Neural cell (in vitro differentiated cells): ENCODE results near the gene LEO1. TPM values are rescaled to one million over a fixed set of nuclear protein-coding genes. Genes with fewer than 3 reads are reported as not detected.

Source experiments
- H2AFZ ChIP-seq: fragments of 200-600, 300-800 bp; sonication (generic), shearing (Covaris generic); 2 replicates; pipeline ENCODE4 v1.6.0; 2014; ENCODE audit warnings: low read depth, mild to moderate bottlenecking, antibody characterized with exemption, low read length, moderate library complexity
- H3F3A ChIP-seq: fragments of 200-600 bp; shearing (Covaris generic); 2 replicates; pipeline ENCODE4 v1.6.1; 2016; ENCODE audit warnings: mild to moderate bottlenecking, moderate library complexity, mixed read lengths, antibody characterized with exemption, low read length; ENCODE audit not compliant: insufficient read depth, poor library complexity, severe bottlenecking
- H3K27ac ChIP-seq: fragments of 200-600, 300-800 bp; sonication (generic), shearing (Covaris generic); 2 replicates; pipeline ENCODE4 v1.5.1; 2014; ENCODE audit warnings: mild to moderate bottlenecking, low read length, moderate library complexity
- H3K27me3 ChIP-seq: fragments of 300-800, 200-600 bp; sonication (generic), shearing (Covaris generic); 2 replicates; pipeline ENCODE4 v1.6.0; 2014; ENCODE audit warnings: mild to moderate bottlenecking, low read depth, low read length, moderate library complexity; ENCODE audit not compliant: insufficient read depth
- H3K36me3 ChIP-seq: fragments of 300-800, 200-600 bp; sonication (generic), shearing (Covaris generic); 2 replicates; pipeline ENCODE4 v1.5.1; 2014; ENCODE audit warnings: mild to moderate bottlenecking, antibody characterized with exemption, low read length, moderate library complexity; ENCODE audit not compliant: insufficient read depth
- H3K4me2 ChIP-seq: fragments of 300-800, 200-600 bp; sonication (generic), shearing (Covaris generic); 2 replicates; pipeline ENCODE4 v1.6.0; 2014; ENCODE audit warnings: mild to moderate bottlenecking, low read length
- H3K4me3 ChIP-seq: fragments of 300-800, 200-600 bp; sonication (generic), shearing (Covaris generic); 2 replicates; pipeline ENCODE4 v1.5.1; 2014; ENCODE audit warnings: mild to moderate bottlenecking, low read length, moderate library complexity
- H3K79me2 ChIP-seq: fragments of 200-600 bp; shearing (Covaris generic); replicated peaks from 2 replicates; pipeline ENCODE4 v1.6.0; 2014; ENCODE audit warnings: mild to moderate bottlenecking, low read length, moderate library complexity; ENCODE audit not compliant: insufficient read depth
- H3K9ac ChIP-seq: fragments of 300-800, 200-600 bp; sonication (generic), shearing (Covaris generic); 2 replicates; pipeline ENCODE4 v1.6.1; 2016; ENCODE audit warnings: mild to moderate bottlenecking, low read length, mixed read lengths
- H3K9me2 ChIP-seq: fragments of 200-600 bp; shearing (Covaris generic); 2 replicates; pipeline ENCODE4 v1.6.1; 2016; ENCODE audit warnings: mild to moderate bottlenecking, low read length, mixed read lengths; ENCODE audit not compliant: insufficient read depth
- H3K9me3 ChIP-seq: fragments of 200-600, 300-800 bp; sonication (generic), shearing (Covaris generic); 2 replicates; pipeline ENCODE4 v1.6.1; 2016; ENCODE audit warnings: mild to moderate bottlenecking, mixed run types, low read length, moderate library complexity, mixed read lengths
- H4K20me1 ChIP-seq: fragments of 200-600 bp; shearing (Covaris generic); 2 replicates; pipeline ENCODE4 v1.6.1; 2016; ENCODE audit warnings: mild to moderate bottlenecking, mixed run types; ENCODE audit not compliant: insufficient read depth
- EP300 ChIP-seq: fragments of 450-650 bp; conservative IDR thresholded peaks from 2 replicates; pipeline ENCODE4 v1.6.1; 2014; ENCODE audit warnings: antibody characterized with exemption, mild to moderate bottlenecking, moderate library complexity; ENCODE audit not compliant: poor library complexity, severe bottlenecking
- EZH2 ChIP-seq: fragments of 200-600, 300-800 bp; shearing (Covaris generic), sonication (generic); IDR thresholded peaks from 2 replicates; pipeline ENCODE4 v1.6.1; 2014; ENCODE audit warnings: antibody characterized with exemption, low read length, borderline replicate concordance, mild to moderate bottlenecking; ENCODE audit not compliant: insufficient read depth, poor library complexity, severe bottlenecking
- MXI1 ChIP-seq: fragments of 450-650 bp; conservative IDR thresholded peaks from 2 replicates; pipeline ENCODE4 v1.6.1; 2014; ENCODE audit warnings: antibody characterized with exemption, mild to moderate bottlenecking; ENCODE audit not compliant: poor library complexity, severe bottlenecking
- POLR2AphosphoS5 ChIP-seq: IDR thresholded peaks from 2 replicates; pipeline ENCODE4 v1.6.1; 2012
- RAD21 ChIP-seq: fragments of 450-650 bp; conservative IDR thresholded peaks from 2 replicates; pipeline ENCODE4 v1.6.1; 2014; ENCODE audit warnings: antibody characterized with exemption, mild to moderate bottlenecking, moderate library complexity
- REST ChIP-seq: IDR thresholded peaks from 2 replicates; pipeline ENCODE4 v1.6.1; 2012; ENCODE audit warnings: borderline replicate concordance
- SMC3 ChIP-seq: fragments of 450-650 bp; conservative IDR thresholded peaks from 2 replicates; pipeline ENCODE4 v1.6.1; 2014; ENCODE audit warnings: antibody characterized with exemption, mild to moderate bottlenecking, moderate library complexity; ENCODE audit not compliant: poor library complexity
- TAF1 ChIP-seq: IDR thresholded peaks from 2 replicates; pipeline ENCODE4 v1.6.1; 2012; ENCODE audit warnings: low read depth
- polyA plus RNA-seq: library from polyadenylated mRNA; depleted of rRNA; stranded (reverse); fragments of >200 nt; gene quantifications from 2 replicates; pipeline ENCODE4 v1.2.3, GENCODE V29; 2014
- TF ChIP-seq, protein P1 (sequence below): fragments of 450-650 bp; IDR thresholded peaks from 2 replicates; pipeline ENCODE4 v1.5.1; 2014; ENCODE audit warnings: antibody characterized with exemption, mild to moderate bottlenecking, moderate library complexity; ENCODE audit not compliant: poor library complexity, severe bottlenecking

Gene LEO1
- polyA plus RNA-seq, 1 donor from 2014 or later, result 30.3 TPM

DNA sequence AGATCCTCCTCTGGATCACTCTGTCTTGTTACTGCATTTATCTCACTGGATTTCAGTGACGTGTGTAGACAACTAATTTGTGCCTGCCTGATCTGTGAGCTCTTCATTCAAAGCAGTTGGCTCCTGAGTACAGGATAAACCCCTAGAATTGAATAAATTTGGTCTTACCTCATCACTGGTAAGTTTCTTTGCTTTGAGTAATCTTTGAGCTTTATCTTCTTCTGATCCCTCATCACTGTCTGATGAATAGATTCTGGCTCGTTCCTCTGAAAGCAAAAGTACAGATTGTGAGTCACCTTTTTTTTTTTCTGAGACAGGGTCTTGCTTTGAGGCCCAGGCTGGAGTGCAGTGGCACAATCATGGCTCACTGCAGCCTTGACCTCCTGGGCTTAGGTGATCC lies 24.5 kb downstream of the LEO1 start:
- Histone ChIP-seq H2AFZ (no peak overlapping the region), H3K9ac (no peak overlapping the region), H3K9me2 (no peaks in the 10 kb centered on the region), H3F3A (no peaks in the 10 kb centered on the region), H3K9me3 (no peaks in the 10 kb centered on the region), H4K20me1 (no peaks in the 10 kb centered on the region), H3K4me2 (no peak overlapping the region), H3K4me3 (no peak overlapping the region), H3K36me3 (peaks cover 5% of the 10 kb centered on the region), H3K79me2 (no peaks in the 10 kb centered on the region), H3K27ac (no peak overlapping the region), H3K27me3 (no peaks in the 10 kb centered on the region)
- TF ChIP-seq RAD21, result no peak
- no peak for TF ChIP-seq MXI1

DNA sequence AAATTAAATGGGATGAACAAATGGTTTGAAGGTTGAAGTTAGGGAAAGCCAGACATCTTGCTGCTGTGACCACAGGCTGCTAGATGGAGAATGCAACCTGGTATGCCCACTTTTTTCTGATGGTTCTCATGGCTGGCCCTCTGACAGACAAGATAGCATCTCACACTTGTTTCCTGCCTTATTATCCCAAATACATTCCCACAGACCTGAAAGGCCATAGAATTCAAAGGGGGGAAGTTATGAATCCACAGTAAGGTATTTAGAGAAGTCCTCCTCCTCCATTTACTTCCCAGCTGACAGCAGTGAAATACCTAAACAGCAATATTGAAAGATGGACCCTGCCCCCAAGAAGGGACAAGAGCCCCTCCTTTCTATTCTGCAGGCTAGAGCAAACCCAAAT lies 32.4 kb downstream of the LEO1 start:
- H2AFZ ChIP-seq, result no peak overlapping the region

More for the DNA sequence above, 32.4 kb downstream of the LEO1 start:
- Histone ChIP-seq H4K20me1 (no peaks in the 10 kb centered on the region), H3K9ac (no peak overlapping the region), H3K9me3 (no peaks in the 10 kb centered on the region), H3K27me3 (no peaks in the 10 kb centered on the region), H3K4me3 (no peak overlapping the region), H3K27ac (no peak overlapping the region), H3K36me3 (peaks cover 5% of the 10 kb centered on the region), H3K9me2 (no peaks in the 10 kb centered on the region), H3K4me2 (no peak overlapping the region), H3K79me2 (no peaks in the 10 kb centered on the region), H3F3A (no peaks in the 10 kb centered on the region)
- TF ChIP-seq TAF1, result no peak
- no peak for TF ChIP-seq RAD21
- TF ChIP-seq, protein P1, sequence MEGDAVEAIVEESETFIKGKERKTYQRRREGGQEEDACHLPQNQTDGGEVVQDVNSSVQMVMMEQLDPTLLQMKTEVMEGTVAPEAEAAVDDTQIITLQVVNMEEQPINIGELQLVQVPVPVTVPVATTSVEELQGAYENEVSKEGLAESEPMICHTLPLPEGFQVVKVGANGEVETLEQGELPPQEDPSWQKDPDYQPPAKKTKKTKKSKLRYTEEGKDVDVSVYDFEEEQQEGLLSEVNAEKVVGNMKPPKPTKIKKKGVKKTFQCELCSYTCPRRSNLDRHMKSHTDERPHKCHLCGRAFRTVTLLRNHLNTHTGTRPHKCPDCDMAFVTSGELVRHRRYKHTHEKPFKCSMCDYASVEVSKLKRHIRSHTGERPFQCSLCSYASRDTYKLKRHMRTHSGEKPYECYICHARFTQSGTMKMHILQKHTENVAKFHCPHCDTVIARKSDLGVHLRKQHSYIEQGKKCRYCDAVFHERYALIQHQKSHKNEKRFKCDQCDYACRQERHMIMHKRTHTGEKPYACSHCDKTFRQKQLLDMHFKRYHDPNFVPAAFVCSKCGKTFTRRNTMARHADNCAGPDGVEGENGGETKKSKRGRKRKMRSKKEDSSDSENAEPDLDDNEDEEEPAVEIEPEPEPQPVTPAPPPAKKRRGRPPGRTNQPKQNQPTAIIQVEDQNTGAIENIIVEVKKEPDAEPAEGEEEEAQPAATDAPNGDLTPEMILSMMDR, result no peak
- TF ChIP-seq EP300, result no peak
- TF ChIP-seq POLR2AphosphoS5, result no peak
- no peak for TF ChIP-seq EZH2
- no peak for TF ChIP-seq REST
- no peak for TF ChIP-seq MXI1
- no peak for TF ChIP-seq SMC3
